Mesendoderm (in vitro differentiated cells): ENCODE measurements around the gene SLAMF8. TPM values are rescaled to one million over a fixed set of nuclear protein-coding genes. Genes with fewer than 3 reads are reported as not detected.

ENCODE experiments used
- DNase-seq: peaks from one replicate; pipeline ENCODE4 v3.0.0; 2013
- H2AK5ac ChIP-seq: 2 replicates; pipeline ENCODE4 v1.6.1; 2013; ENCODE audit warnings: low read length, inconsistent platforms
- H2BK120ac ChIP-seq: 2 replicates; pipeline ENCODE4 v1.6.1; 2013; ENCODE audit warnings: low read depth, mild to moderate bottlenecking, low read length, moderate library complexity, mixed read lengths
- H2BK15ac ChIP-seq: replicated peaks from 2 replicates; pipeline ENCODE4 v1.6.1; 2013; ENCODE audit warnings: low read depth, mild to moderate bottlenecking, moderate library complexity
- H2BK5ac ChIP-seq: 2 replicates; pipeline ENCODE4 v1.6.1; 2013; ENCODE audit warnings: low read length, inconsistent platforms
- H3K18ac ChIP-seq: 2 replicates; pipeline ENCODE4 v1.6.1; 2013; ENCODE audit warnings: mild to moderate bottlenecking, low read length, mixed read lengths
- H3K23ac ChIP-seq: one replicate; pipeline ENCODE4 v1.6.1; 2013; ENCODE audit warnings: low read length
- H3K27ac ChIP-seq: 2 replicates; pipeline ENCODE4 v1.5.1; 2013; ENCODE audit warnings: low read depth, mild to moderate bottlenecking, inconsistent platforms, low read length, moderate library complexity
- H3K27me3 ChIP-seq: 2 replicates; pipeline ENCODE4 v1.6.1; 2013; ENCODE audit warnings: low read length, control low read depth, mild to moderate bottlenecking, inconsistent platforms; ENCODE audit not compliant: insufficient read depth, poor library complexity
- H3K36me3 ChIP-seq: 2 replicates; pipeline ENCODE4 v1.6.1; 2013; ENCODE audit warnings: low read length, inconsistent platforms; ENCODE audit not compliant: control insufficient read depth, insufficient read depth
- H3K4ac ChIP-seq: one replicate; pipeline ENCODE4 v1.6.1; 2013; ENCODE audit warnings: low read depth, mild to moderate bottlenecking, low read length, moderate library complexity
- H3K4me1 ChIP-seq: 2 replicates; pipeline ENCODE4 v1.6.1; 2013; ENCODE audit warnings: low read depth, low read length, inconsistent platforms; ENCODE audit not compliant: control insufficient read depth
- H3K4me2 ChIP-seq: 2 replicates; pipeline ENCODE4 v1.6.1; 2013; ENCODE audit warnings: low read length
- H3K4me3 ChIP-seq: 2 replicates; pipeline ENCODE4 v1.5.1; 2013; ENCODE audit warnings: mild to moderate bottlenecking, low read length
- H3K56ac ChIP-seq: one replicate; pipeline ENCODE4 v1.6.1; 2013; ENCODE audit warnings: low read length
- H3K79me1 ChIP-seq: 2 replicates; pipeline ENCODE4 v1.6.1; 2013; ENCODE audit warnings: low read length, inconsistent platforms
- H3K79me2 ChIP-seq: 2 replicates; pipeline ENCODE4 v1.6.1; 2013; ENCODE audit warnings: mild to moderate bottlenecking, low read length; ENCODE audit not compliant: control insufficient read depth, insufficient read depth
- H3K9ac ChIP-seq: 2 replicates; pipeline ENCODE4 v1.6.1; 2013; ENCODE audit warnings: low read length, inconsistent platforms
- H4K5ac ChIP-seq: one replicate; pipeline ENCODE4 v1.6.1; 2013; ENCODE audit warnings: low read length
- H4K8ac ChIP-seq: one replicate; pipeline ENCODE4 v1.6.1; 2013; ENCODE audit warnings: low read depth, mild to moderate bottlenecking, control low read depth, low read length, moderate library complexity
- WGBS: extraction: QIAGEN DNeasy Blood & Tissue Kit; methylation state at CpG from one replicate; pipeline ENCODE4 v1.1.7; 2013; ENCODE audit warnings: low lambda C conversion rate, missing lambda C conversion rate; ENCODE audit not compliant: insufficient coverage; ENCODE audit errors: extremely low coverage; 5-methylcytosine and 5-hydroxymethylcytosine counted together
- small RNA-seq: library from polyadenylated mRNA; stranded (forward); fragments of <200 nt; extraction: miRNeasy Mini kit (QIAGEN cat#:217004); gene quantifications from one replicate; pipeline ENCODE3, GENCODE V24; 2013; ENCODE audit not compliant: insufficient read depth

The SLAMF8 gene

GRCh38 chr1:159882527-159882862 is 55.8 kb downstream of the SLAMF8 start:
- no peaks in the 10 kb centered on the region for H3K4me1 ChIP-seq
- no CpG with 5 or more reads among the region's 2 CpGs for WGBS
- H3K27me3 ChIP-seq: no peaks in the 10 kb centered on the region
- H2BK120ac ChIP-seq: no peak overlapping the region
- no peak overlapping the region for H3K23ac ChIP-seq
- H3K79me2 ChIP-seq: no peaks in the 10 kb centered on the region
- no peak overlapping the region for H2BK15ac ChIP-seq
- H4K5ac ChIP-seq: no peak overlapping the region
- H2BK5ac ChIP-seq: no peak overlapping the region
- H4K8ac ChIP-seq: no peak overlapping the region
- H3K4ac ChIP-seq: no peak overlapping the region
- H3K18ac ChIP-seq: no peak overlapping the region
- no peak overlapping the region for H3K27ac ChIP-seq
- H3K9ac ChIP-seq: no peak overlapping the region
- no peak overlapping the region for H3K56ac ChIP-seq
- no peak overlapping the region for H3K4me2 ChIP-seq
- no peaks in the 10 kb centered on the region for H3K36me3 ChIP-seq
- no peak overlapping the region for H2AK5ac ChIP-seq
- DNase-seq: no peak
- no peak overlapping the region for H3K4me3 ChIP-seq
- H3K79me1 ChIP-seq: no peaks in the 10 kb centered on the region

- H2BK120ac ChIP-seq: no peak overlapping the region
- no peak for DNase-seq
- no peaks in the 10 kb centered on the region for H3K79me2 ChIP-seq
- H3K79me1 ChIP-seq: no peaks in the 10 kb centered on the region
- no CpG with 5 or more reads among the region's 4 CpGs for WGBS
- no peak overlapping the region for H4K5ac ChIP-seq
- H3K27ac ChIP-seq: no peak overlapping the region
- H3K36me3 ChIP-seq: no peaks in the 10 kb centered on the region
- no peak overlapping the region for H3K18ac ChIP-seq
- no peak overlapping the region for H3K4ac ChIP-seq
- no peak overlapping the region for H3K56ac ChIP-seq
- H3K4me3 ChIP-seq: no peak overlapping the region
- H3K4me1 ChIP-seq: no peaks in the 10 kb centered on the region
- H4K8ac ChIP-seq: no peak overlapping the region
- no peaks in the 10 kb centered on the region for H3K27me3 ChIP-seq
- H3K4me2 ChIP-seq: no peak overlapping the region
- H3K23ac ChIP-seq: no peak overlapping the region
- no peak overlapping the region for H2BK15ac ChIP-seq
- H3K9ac ChIP-seq: no peak overlapping the region
- no peak overlapping the region for H2BK5ac ChIP-seq
- no peak overlapping the region for H2AK5ac ChIP-seq
Observed at GRCh38 chr1:159883134-159883533, 56.5 kb downstream of the SLAMF8 start.

- Histone ChIP-seq H3K56ac (no peak overlapping the region), H3K18ac (no peak overlapping the region), H3K4me1 (no peaks in the 10 kb centered on the region), H3K4me3 (no peak overlapping the region), H3K4ac (no peak overlapping the region), H4K5ac (no peak overlapping the region), H3K36me3 (no peaks in the 10 kb centered on the region), H4K8ac (no peak overlapping the region), H3K4me2 (no peak overlapping the region), H2BK120ac (no peak overlapping the region), H3K27me3 (no peaks in the 10 kb centered on the region), H2BK5ac (no peak overlapping the region), H2AK5ac (no peak overlapping the region), H3K27ac (no peak overlapping the region), H2BK15ac (no peak overlapping the region), H3K23ac (no peak overlapping the region), H3K79me1 (no peaks in the 10 kb centered on the region), H3K9ac (no peak overlapping the region), H3K79me2 (no peaks in the 10 kb centered on the region)
- no peak for DNase-seq
- no CpG with 5 or more reads among the region's 8 CpGs for WGBS
Observed at GRCh38 chr1:159884296-159884695, 57.6 kb downstream of the SLAMF8 start.

Small RNA genes within 50 kb of the gene (small RNA-seq; reads per million reads assigned to genes)
- gene RF00570: not detected
